Neutrophil (primary cell): ENCODE data around the gene SHROOM2.
"Not testable (repeated sequence)": the region's sequence is repeated elsewhere in the genome, so short reads cannot be mapped to it uniquely, and the experiment has no call there.

ENCODE experiments used
- H3K27ac ChIP-seq: fragments of 200-600 bp; sonication (generic); 2 replicates; pipeline ENCODE4 v1.5.1; 2016; ENCODE audit warnings: mild to moderate bottlenecking, moderate library complexity
- H3K27me3 ChIP-seq: fragments of 200-600 bp; sonication (generic); 2 replicates; pipeline ENCODE4 v1.6.0; 2016; ENCODE audit warnings: mild to moderate bottlenecking
- H3K36me3 ChIP-seq: fragments of 200-600 bp; sonication (generic); 2 replicates; pipeline ENCODE4 v1.5.1; 2017
- H3K4me1 ChIP-seq, 2 experiments: fragments of 200-600 bp in 1 of 2; sonication (generic) in 1 of 2; 1 replicate in 1 of 2; 2 replicates in 1 of 2; pipeline versions ENCODE4 v1.5.1 to v1.6.1; 2013 to 2016; ENCODE audit warnings: low read depth in 1 of 2, low read length in 1 of 2, mild to moderate bottlenecking in 1 of 2, moderate library complexity in 1 of 2; ENCODE audit not compliant: control insufficient read depth in 1 of 2, insufficient read depth in 1 of 2
- H3K4me3 ChIP-seq, 2 experiments: fragments of 200-600 bp in 1 of 2; sonication (generic) in 1 of 2; 1 replicate in 1 of 2; 2 replicates in 1 of 2; pipeline ENCODE4 v1.5.1; 2013 to 2016; ENCODE audit warnings: low read depth in 1 of 2, low read length in 1 of 2, mild to moderate bottlenecking in 1 of 2, moderate library complexity in 1 of 2
- H3K9me3 ChIP-seq: fragments of 200-600 bp; sonication (generic); 2 replicates; pipeline ENCODE4 v1.5.1; 2016
- CTCF ChIP-seq: fragments of 200-600 bp; sonication (generic); IDR thresholded peaks from 2 replicates; pipeline ENCODE4 v1.5.1; 2016; ENCODE audit warnings: antibody characterized with exemption

SHROOM2 gene

GRCh38 chrX:9759337-9759736 is 26.9 kb upstream of the SHROOM2 start:
- no peaks in the 10 kb centered on the region for H3K4me1 ChIP-seq
- no peak for TF ChIP-seq CTCF
- H3K36me3 ChIP-seq, result no peaks in the 10 kb centered on the region
- H3K4me3 ChIP-seq, result no peak overlapping the region
- no peak overlapping the region for H3K27ac ChIP-seq
- H3K9me3 ChIP-seq, result no peaks in the 10 kb centered on the region
- H3K27me3 ChIP-seq, result peaks cover 16% of the 10 kb centered on the region

GRCh38 chrX:9765072-9765736 is 21.0 kb upstream of the SHROOM2 start:
- H3K9me3 ChIP-seq, result no peaks in the 10 kb centered on the region
- no peaks in the 10 kb centered on the region for H3K36me3 ChIP-seq
- no peak for TF ChIP-seq CTCF
- no peak overlapping the region for H3K4me3 ChIP-seq
- no peaks in the 10 kb centered on the region for H3K4me1 ChIP-seq
- H3K27ac ChIP-seq, result no peak overlapping the region
- peaks cover 49% of the 10 kb centered on the region for H3K27me3 ChIP-seq

GRCh38 chrX:9765737-9766097 is 20.5 kb upstream of the SHROOM2 start, which contains the start of gene GPR143:
GPR143 (minus strand) TSS chrX:9765847; CDS start chrX:9765817, 30 bp downstream.
- Histone ChIP-seq H3K4me3 (no peak within 1 kb of the TSS), H3K27me3 (peaks cover 49% of the 10 kb centered on the region), H3K4me1 (no peaks in the 10 kb centered on the region), H3K9me3 (no peaks in the 10 kb centered on the region), H3K36me3 (no peaks in the 10 kb centered on the region), H3K27ac (no peak within 1 kb of the TSS)
- TF ChIP-seq CTCF, result no peak

- no peaks in the 10 kb centered on the region for H3K9me3 ChIP-seq
- no peaks in the 10 kb centered on the region for H3K4me1 ChIP-seq
- peaks cover 53% of the 10 kb centered on the region for H3K27me3 ChIP-seq
- H3K27ac ChIP-seq, result no peak overlapping the region
- H3K36me3 ChIP-seq, result no peaks in the 10 kb centered on the region
- H3K4me3 ChIP-seq, result no peak overlapping the region
- TF ChIP-seq CTCF, result no peak
Observed at GRCh38 chrX:9767375-9767774, 18.9 kb upstream of the SHROOM2 start.

GRCh38 chrX:9768321-9768839 is 17.8 kb upstream of the SHROOM2 start:
- not testable (repeated sequence) for H3K4me3 ChIP-seq, H3K9me3 ChIP-seq, H3K27ac ChIP-seq, H3K36me3 ChIP-seq, H3K4me1 ChIP-seq
- H3K27me3 ChIP-seq, result peaks cover 46% of the 10 kb centered on the region

- no peak for TF ChIP-seq CTCF
- Histone ChIP-seq H3K9me3 (no peaks in the 10 kb centered on the region), H3K4me3 (no peak overlapping the region), H3K4me1 (no peaks in the 10 kb centered on the region), H3K27me3 (peaks cover 41% of the 10 kb centered on the region), H3K36me3 (no peaks in the 10 kb centered on the region), H3K27ac (no peak overlapping the region)
Observed at GRCh38 chrX:9770319-9770718, 15.9 kb upstream of the SHROOM2 start.
